Stimulated activated naive B cell treated with anti-CD40 and anti-IgM and Interleukin-4, amounts not matched to agents 10 μg/mL and 1 μg/mL and 100 μg/mL, for 72 hours (primary cell): ENCODE results near the gene KPNA1.

Experiments used
- ATAC-seq, 2 donors: fragments of 150-1000 bp; cut with Tn5 transposase; replicated peaks; 2 replicates each; pipeline ENCODE4 v1.10.0; 2021; ENCODE audit warnings: moderate library complexity in 1 of 2
- DNase-seq: peaks from one replicate; pipeline ENCODE4 v3.0.0; 2021
- H3K27ac Mint-ChIP-seq: one replicate; pipeline ENCODE4 v1.8.0; 2022; ENCODE audit warnings: mild to moderate bottlenecking, mixed read lengths
- H3K27me3 Mint-ChIP-seq, 2 donors: one replicate each; pipeline ENCODE4 v1.8.0; 2022; ENCODE audit warnings: mixed read lengths in 2 of 2
- H3K36me3 Mint-ChIP-seq, 2 donors: one replicate each; pipeline ENCODE4 v1.8.0; 2022; ENCODE audit warnings: mixed read lengths in 2 of 2, mild to moderate bottlenecking in 1 of 2
- H3K4me1 Mint-ChIP-seq, 2 donors: one replicate each; pipeline ENCODE4 v1.8.0; 2022; ENCODE audit warnings: mixed read lengths in 2 of 2, mild to moderate bottlenecking in 1 of 2
- H3K4me3 Mint-ChIP-seq, 2 donors: one replicate each; pipeline ENCODE4 v1.8.0; 2022; ENCODE audit warnings: mild to moderate bottlenecking in 2 of 2, mixed read lengths in 2 of 2, moderate library complexity in 1 of 2
- H3K9me3 Mint-ChIP-seq, 2 donors: one replicate each; pipeline ENCODE4 v1.8.0; 2022; ENCODE audit warnings: mixed read lengths in 2 of 2, mild to moderate bottlenecking in 1 of 2

Gene KPNA1

DNA sequence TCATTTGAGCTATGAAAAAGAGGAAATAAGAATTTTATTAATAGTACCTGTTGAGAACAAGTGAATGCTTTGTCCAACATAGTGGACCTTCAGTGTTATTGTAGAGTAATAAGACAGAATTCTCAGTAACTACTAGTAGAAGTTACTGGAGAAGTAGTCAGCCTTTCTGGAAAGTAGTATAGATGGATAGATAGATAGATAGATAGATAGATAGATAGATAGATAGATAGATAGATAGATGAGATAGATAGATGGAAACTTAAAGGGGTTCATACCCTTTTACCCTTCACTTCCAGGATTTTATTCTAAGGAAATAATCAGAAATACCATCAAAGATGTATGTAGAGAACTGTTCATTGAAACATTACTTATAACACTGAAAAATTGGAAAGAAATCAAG lies 125.5 kb downstream of the KPNA1 start:
- DNase-seq (no peak), ATAC-seq (no peak)
- Mint-ChIP-seq H3K9me3 (peaks cover 0 to 11% of the 10 kb centered on the region in 2 donors), H3K4me1 (peaks cover 27 to 48% of the 10 kb centered on the region in 2 donors), H3K27me3 (no peaks in the 10 kb centered on the region), H3K4me3 (no peak overlapping the region), H3K36me3 (peaks cover 17 to 30% of the 10 kb centered on the region in 2 donors), H3K27ac (no peak overlapping the region)

DNA sequence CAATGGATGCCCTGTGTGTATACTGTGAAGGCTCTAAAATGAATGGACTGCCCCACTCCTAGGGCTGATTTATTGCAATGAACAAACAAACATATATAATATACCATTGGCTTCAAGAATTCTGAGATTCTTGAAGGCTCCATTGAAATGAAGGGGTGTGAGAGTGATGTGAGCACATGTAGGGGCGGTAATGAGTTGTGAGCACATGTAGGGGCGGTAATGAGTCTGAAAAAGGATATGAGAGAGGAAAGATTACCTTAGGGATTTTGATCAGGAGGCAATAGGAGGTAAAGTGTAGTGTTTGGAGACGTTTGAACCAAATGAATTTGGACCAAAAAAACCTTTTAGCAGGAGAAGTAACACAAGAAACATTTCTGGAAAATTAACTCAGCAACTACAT lies 127.0 kb downstream of the KPNA1 start:
- peaks cover 17 to 21% of the 10 kb centered on the region in 2 donors for H3K36me3 Mint-ChIP-seq
- peaks cover 29 to 59% of the 10 kb centered on the region in 2 donors for H3K4me1 Mint-ChIP-seq
- peaks cover 0 to 11% of the 10 kb centered on the region in 2 donors for H3K9me3 Mint-ChIP-seq
- peak overlapping the region; percentile 4 for H3K27ac Mint-ChIP-seq
- DNase-seq (no peak), ATAC-seq (no peak)
- no peaks in the 10 kb centered on the region for H3K27me3 Mint-ChIP-seq
- H3K4me3 Mint-ChIP-seq = no peak overlapping the region

DNA sequence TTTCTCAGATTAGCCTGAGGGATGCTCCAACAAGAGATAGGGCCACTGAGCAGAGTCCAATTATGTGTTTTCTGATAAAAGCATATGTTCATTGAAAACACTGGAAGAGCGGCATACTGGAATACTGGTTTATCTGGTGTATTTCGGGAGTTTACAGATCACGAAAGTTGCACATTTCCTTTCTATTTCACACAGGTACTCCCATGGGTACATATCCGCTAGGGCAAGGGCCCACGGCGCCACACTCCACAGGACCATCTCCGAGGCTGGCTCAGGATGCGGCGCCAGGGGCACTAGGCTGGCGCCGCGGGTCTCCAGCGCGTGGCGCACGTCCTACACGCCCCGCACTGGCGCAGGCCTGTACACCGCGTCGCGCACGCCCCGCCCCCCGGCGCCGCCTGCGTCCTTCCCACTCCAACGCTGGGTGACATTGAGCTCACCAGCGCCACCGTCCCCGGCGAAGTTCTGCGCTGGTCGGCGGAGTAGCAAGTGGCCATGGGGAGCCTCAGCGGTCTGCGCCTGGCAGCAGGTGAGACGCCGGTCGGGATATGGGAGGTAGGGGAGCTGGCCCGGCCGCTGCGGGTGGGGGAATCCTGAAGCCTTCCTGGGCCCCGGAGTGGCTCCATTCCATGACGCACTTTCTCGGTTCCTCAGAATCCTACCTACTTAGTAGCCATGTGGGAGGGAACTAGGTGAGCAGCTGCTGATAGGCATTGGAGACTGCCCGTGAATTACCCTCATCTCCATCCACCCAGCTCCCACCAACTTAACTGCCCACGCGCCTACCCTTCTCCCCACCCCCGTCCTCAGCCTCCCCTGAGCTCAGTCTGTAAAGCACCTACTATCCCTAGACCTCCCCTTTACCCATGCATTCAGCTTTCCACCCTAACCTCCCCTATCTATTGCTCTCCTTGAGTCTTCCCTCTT lies 130.7 kb downstream of the KPNA1 start, which contains the start of gene FAM162A:
Gene FAM162A, plus strand, starts transcription at position 412 of the 927 bp plus-strand sequence. Its CDS starts 84 bp downstream, at position 496.
- Mint-ChIP-seq H3K36me3 (peaks cover 20 to 23% of the 10 kb centered on the region in 2 donors), H3K4me1 (peaks cover 36 to 81% of the 10 kb centered on the region in 2 donors), H3K27me3 (no peaks in the 10 kb centered on the region), H3K27ac (peak within 1 kb of the TSS; percentile 98), H3K4me3 (peak within 1 kb of the TSS; percentile 91 to 95), H3K9me3 (peaks cover 0 to 11% of the 10 kb centered on the region in 2 donors)
- ATAC-seq (peak; percentile 88 to 91), DNase-seq (peak; percentile 95)

DNA sequence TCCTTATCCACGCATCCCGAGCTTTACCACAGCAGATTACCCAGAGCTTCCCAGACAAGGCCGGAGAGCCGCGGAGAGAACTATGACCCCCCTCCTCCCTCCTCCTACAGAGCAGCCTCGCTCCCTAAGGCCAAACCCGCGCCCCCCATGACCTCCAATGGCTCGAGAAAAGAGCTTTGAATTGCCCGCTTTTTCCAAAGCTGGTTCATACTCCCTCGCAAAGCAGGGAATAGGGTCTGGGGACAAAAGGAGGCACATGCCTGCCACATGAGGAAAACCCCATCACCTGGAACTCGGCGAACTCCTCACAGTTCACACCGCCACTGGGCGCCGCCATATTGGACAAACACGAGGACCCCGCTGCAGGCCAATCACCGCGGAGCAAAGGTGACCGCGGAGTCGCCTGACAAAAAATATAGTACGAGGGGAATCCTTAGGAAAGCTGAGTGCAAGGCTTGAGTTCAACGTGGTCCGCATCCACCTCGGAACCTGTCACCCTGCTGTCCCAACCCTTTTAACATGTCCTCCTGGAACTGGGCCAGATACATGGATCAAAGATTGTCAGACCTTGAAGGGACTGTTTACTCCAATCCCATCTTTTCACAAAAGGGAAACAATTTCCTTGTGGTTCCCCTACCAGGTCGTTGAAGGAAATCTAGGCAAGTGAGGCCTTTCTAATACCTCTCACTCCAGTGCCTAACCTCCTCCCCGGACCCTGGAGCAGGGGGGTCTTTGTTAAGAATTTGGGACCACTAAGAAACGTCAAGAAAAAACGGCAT lies 131.7 kb downstream of the KPNA1 start, which contains the start of gene MIX23:
Gene MIX23, minus strand, starts transcription at position 344 of the 779 bp plus-strand sequence. Its CDS starts 7 bp downstream, at position 337.
- H3K4me3 Mint-ChIP-seq = peak within 1 kb of the TSS; percentile 91 to 95
- peak within 1 kb of the TSS; percentile 98 for H3K27ac Mint-ChIP-seq
- H3K36me3 Mint-ChIP-seq = peaks cover 17 to 20% of the 10 kb centered on the region in 2 donors
- peak; percentile 80 for DNase-seq
- no peaks in the 10 kb centered on the region for H3K27me3 Mint-ChIP-seq
- peak; percentile 38 to 46 for ATAC-seq
- H3K4me1 Mint-ChIP-seq = peaks cover 32 to 75% of the 10 kb centered on the region in 2 donors
- H3K9me3 Mint-ChIP-seq = peaks cover 0 to 7% of the 10 kb centered on the region in 2 donors

DNA sequence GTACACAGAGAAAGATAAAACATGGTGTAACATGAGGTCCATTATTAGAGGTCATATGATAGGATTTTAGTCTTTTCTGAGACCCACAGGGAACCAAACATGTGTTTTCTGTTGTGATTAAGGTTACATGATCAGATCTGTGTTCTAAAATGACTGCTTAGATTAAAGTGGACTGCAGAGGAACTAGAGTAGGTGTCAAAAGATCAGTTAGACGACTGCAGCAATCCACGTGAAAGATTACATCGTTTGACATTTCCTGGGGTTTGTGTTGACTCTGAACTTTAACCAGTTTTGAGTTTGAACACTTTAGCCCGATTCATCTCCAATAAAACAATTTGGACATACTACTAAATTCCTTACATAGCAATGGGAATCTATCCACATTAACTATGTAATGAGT lies 136.8 kb downstream of the KPNA1 start:
- no peak overlapping the region for H3K4me3 Mint-ChIP-seq
- ATAC-seq = no peak
- peaks cover 17 to 32% of the 10 kb centered on the region in 2 donors for H3K4me1 Mint-ChIP-seq
- no peaks in the 10 kb centered on the region for H3K9me3 Mint-ChIP-seq
- H3K36me3 Mint-ChIP-seq = peaks cover 22 to 33% of the 10 kb centered on the region in 2 donors
- no peak for DNase-seq
- H3K27ac Mint-ChIP-seq = no peak overlapping the region
- H3K27me3 Mint-ChIP-seq = no peaks in the 10 kb centered on the region

DNA sequence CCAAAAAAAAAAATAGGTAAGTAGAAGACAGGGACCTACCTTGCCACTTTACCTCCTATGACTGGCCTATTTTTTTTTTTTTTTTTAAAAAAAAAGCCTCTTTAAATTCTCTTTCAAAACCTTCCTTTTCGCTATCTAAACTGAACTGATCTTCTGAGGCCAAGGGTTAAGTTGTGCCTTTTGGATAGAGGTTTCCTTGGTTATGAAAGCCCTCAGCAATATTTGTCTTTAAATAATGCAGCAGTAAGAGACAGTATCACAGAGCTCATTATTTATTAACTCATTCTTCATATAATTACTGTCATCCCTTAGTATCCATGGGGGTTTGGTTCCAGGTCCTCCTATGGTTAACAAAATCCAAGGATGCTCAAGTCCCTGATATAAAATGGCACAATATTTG lies 140.7 kb downstream of the KPNA1 start:
- no peak for ATAC-seq

More for the DNA sequence above, 140.7 kb downstream of the KPNA1 start:
- Mint-ChIP-seq H3K36me3 (peaks cover 27 to 43% of the 10 kb centered on the region in 2 donors), H3K9me3 (no peaks in the 10 kb centered on the region), H3K27ac (no peak overlapping the region), H3K4me3 (no peak overlapping the region), H3K27me3 (no peaks in the 10 kb centered on the region), H3K4me1 (peaks cover 4 to 12% of the 10 kb centered on the region in 2 donors)
- DNase-seq = no peak
